Vagina (tissue), 2 donors: ENCODE measurements around the gene GPR158. TPM values are rescaled to one million over a fixed set of nuclear protein-coding genes. Genes with fewer than 3 reads are reported as not detected.

Experiments used
- DNase-seq, 2 donors: peaks; one replicate each; pipeline ENCODE4 v3.0.0-alpha.2; 2017; ENCODE audit errors: extremely low spot score in 2 of 2
- H3K27ac ChIP-seq: fragments of 200-600 bp; sonication (generic); one replicate; pipeline ENCODE4 v1.5.1; 2019
- H3K27me3 ChIP-seq: fragments of 200-600 bp; sonication (generic); one replicate; pipeline ENCODE4 v1.5.1; 2019
- H3K36me3 ChIP-seq, 2 donors: fragments of 200-600 bp; sonication (generic); one replicate each; pipeline ENCODE4 v1.5.1; 2017 to 2019
- H3K4me1 ChIP-seq: fragments of 200-600 bp; sonication (generic); one replicate; pipeline ENCODE4 v1.5.1; 2019
- H3K4me3 ChIP-seq, 2 donors: fragments of 200-600 bp; sonication (generic); 1 replicate in 1 of 2; 2 replicates in 1 of 2; pipeline ENCODE4 v1.5.1; 2016 to 2019
- H3K9me3 ChIP-seq: fragments of 200-600 bp; sonication (generic); one replicate; pipeline ENCODE4 v1.5.1; 2019
- POLR2A ChIP-seq, 2 donors: fragments of 450-650 bp; IDR thresholded peaks; one replicate each; pipeline ENCODE4 v1.6.1; 2017; ENCODE audit warnings: antibody characterized with exemption in 2 of 2, mild to moderate bottlenecking in 2 of 2, moderate library complexity in 2 of 2
- POLR2AphosphoS5 ChIP-seq, 2 donors: sonication (generic); formaldehyde crosslinking; IDR thresholded peaks; one replicate each; pipeline ENCODE4 v1.9.0; 2017; ENCODE audit warnings: antibody characterized with exemption in 2 of 2, mild to moderate bottlenecking in 2 of 2, low read depth in 1 of 2; ENCODE audit not compliant: insufficient read depth in 1 of 2
- intact Hi-C: fragments of 100-400 bp; cut with DNase I; formaldehyde crosslinking; loops from one replicate; pipeline ENCODE4 v1.15.1; 2023
- total RNA-seq: library from RNA; depleted of rRNA; stranded (reverse); fragments of >200 nt; gene quantifications from one replicate; pipeline ENCODE4 v1.2.3, GENCODE V29; 2016
- TF ChIP-seq, protein P1 (sequence below), 3 experiments: fragments of 450-650 bp in 2 of 3; fragments of 200-600 bp in 1 of 3; sonication (generic) in 1 of 3; IDR thresholded peaks; one replicate each; pipeline ENCODE4 v1.5.1; 2017 to 2019; ENCODE audit warnings: antibody characterized with exemption in 3 of 3, mild to moderate bottlenecking in 2 of 3, moderate library complexity in 2 of 3

GPR158 gene
- total RNA-seq, 1 donor from 2014 or later = 0.49 TPM

DNA sequence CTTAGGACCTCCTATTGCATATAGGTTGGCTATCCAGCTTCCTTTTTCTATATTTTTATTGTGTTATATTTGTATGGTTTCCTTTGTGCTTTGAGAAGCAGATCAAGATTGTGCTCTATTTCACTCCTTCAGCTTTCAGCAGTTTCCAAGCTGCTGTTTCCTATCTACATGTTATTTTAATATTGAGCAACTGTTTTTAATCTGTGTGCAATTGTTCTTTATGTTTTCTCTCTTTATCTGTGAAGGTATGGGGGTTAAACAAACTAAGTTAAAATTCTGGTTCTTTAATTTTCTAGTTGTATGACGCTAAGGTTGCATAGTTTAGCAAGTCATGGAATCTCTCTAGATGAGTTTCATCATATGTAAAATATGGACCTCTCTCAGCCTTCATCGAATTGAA lies 251.0 kb downstream of the GPR158 start:
- intact Hi-C loops = no loop called here

DNA sequence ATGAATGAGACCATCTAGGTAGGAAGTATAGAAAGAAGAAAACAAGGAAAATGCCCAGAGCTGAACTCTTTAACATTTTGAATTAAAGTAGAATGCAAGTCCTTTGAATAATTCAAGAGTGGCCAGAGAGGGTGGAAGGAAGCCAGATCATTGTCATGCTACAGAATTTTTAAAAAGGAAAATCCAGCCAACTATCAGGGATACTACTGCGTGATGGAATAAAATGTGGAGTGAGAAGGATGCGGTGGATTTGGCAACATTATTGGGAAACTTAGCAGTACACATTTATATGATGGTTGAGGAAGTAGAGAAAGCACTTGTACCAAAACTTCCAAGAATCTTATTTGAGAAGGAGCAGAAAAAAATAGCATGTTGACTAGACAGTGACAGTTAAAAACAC lies 261.6 kb downstream of the GPR158 start:
- no peak for DNase-seq
- Histone ChIP-seq H3K9me3 (no peaks in the 10 kb centered on the region), H3K27ac (no peak overlapping the region), H3K4me3 (no peak overlapping the region), H3K36me3 (no peaks in the 10 kb centered on the region), H3K4me1 (no peaks in the 10 kb centered on the region), H3K27me3 (no peaks in the 10 kb centered on the region)
- TF ChIP-seq POLR2AphosphoS5 (IDR thresholded peaks at IDR 0.05; ENCODE audit: insufficient read depth in 1 of 2, low read depth in 1 of 2) = no peak
- TF ChIP-seq, protein P1, sequence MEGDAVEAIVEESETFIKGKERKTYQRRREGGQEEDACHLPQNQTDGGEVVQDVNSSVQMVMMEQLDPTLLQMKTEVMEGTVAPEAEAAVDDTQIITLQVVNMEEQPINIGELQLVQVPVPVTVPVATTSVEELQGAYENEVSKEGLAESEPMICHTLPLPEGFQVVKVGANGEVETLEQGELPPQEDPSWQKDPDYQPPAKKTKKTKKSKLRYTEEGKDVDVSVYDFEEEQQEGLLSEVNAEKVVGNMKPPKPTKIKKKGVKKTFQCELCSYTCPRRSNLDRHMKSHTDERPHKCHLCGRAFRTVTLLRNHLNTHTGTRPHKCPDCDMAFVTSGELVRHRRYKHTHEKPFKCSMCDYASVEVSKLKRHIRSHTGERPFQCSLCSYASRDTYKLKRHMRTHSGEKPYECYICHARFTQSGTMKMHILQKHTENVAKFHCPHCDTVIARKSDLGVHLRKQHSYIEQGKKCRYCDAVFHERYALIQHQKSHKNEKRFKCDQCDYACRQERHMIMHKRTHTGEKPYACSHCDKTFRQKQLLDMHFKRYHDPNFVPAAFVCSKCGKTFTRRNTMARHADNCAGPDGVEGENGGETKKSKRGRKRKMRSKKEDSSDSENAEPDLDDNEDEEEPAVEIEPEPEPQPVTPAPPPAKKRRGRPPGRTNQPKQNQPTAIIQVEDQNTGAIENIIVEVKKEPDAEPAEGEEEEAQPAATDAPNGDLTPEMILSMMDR (IDR thresholded peaks at IDR 0.05) = no peak
- TF ChIP-seq POLR2A (IDR thresholded peaks at IDR 0.05) = no peak
- intact Hi-C loops = no loop called here

More for the DNA sequence above, 251.0 kb downstream of the GPR158 start:
- H3K27me3 ChIP-seq = no peaks in the 10 kb centered on the region
- DNase-seq = no peak
- H3K9me3 ChIP-seq = no peaks in the 10 kb centered on the region
- no peaks in the 10 kb centered on the region for H3K4me1 ChIP-seq
- no peak overlapping the region for H3K4me3 ChIP-seq
- TF ChIP-seq, protein P1 (IDR thresholded peaks at IDR 0.05) = no peak
- TF ChIP-seq POLR2AphosphoS5 (IDR thresholded peaks at IDR 0.05; ENCODE audit: insufficient read depth in 1 of 2, low read depth in 1 of 2) (no peak), POLR2A (IDR thresholded peaks at IDR 0.05) (no peak)
- no peak overlapping the region for H3K27ac ChIP-seq
- H3K36me3 ChIP-seq = no peaks in the 10 kb centered on the region

DNA sequence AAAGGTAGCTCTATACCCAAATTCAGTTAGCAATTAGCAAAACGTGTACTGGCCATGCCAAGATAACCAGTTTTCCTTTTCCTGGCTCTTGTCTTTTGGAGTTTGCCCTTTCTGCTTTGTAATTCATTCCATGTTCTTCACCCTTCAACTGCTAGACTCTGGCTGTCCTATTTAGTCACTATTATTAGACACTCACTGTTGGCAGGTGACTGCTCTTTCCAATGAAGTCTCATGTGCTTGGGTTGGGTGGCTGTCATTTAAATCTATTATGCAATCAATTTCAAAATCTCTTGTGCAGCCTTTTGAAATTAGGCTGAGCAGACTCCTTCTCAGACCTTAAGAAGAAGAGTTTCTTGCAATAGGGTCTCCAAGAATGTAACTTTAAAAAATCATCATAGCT lies 266.5 kb downstream of the GPR158 start:
- Histone ChIP-seq H3K4me3 (no peak overlapping the region), H3K27me3 (no peaks in the 10 kb centered on the region), H3K27ac (no peak overlapping the region), H3K36me3 (no peaks in the 10 kb centered on the region), H3K4me1 (no peaks in the 10 kb centered on the region), H3K9me3 (no peaks in the 10 kb centered on the region)
- no peak for DNase-seq
- intact Hi-C loops = no loop called here
- no peak for TF ChIP-seq POLR2AphosphoS5 (IDR thresholded peaks at IDR 0.05; ENCODE audit: insufficient read depth in 1 of 2, low read depth in 1 of 2)
- TF ChIP-seq, protein P1 (IDR thresholded peaks at IDR 0.05) = no peak
- no peak for TF ChIP-seq POLR2A (IDR thresholded peaks at IDR 0.05)

DNA sequence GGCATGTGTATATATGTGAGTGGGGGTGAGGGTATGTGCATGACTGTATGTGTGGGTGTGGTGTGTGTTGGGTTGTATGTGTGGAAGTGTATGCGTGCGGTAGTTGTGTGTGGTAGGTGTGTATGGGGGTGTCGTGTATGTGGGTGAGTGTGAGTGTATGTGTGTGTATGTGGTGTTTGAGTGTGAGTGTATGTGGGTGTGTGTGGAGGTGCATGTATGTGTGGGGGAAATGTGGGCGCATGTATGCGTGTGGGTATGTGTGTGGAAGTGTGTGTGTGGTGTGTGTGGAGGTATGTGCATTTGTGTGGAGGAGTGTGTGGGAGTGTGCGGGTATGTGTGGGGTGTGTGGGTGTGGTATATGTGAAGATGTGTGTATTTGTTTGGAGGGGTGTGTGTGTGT lies 269.5 kb downstream of the GPR158 start:
- no peak for DNase-seq
- Histone ChIP-seq H3K27me3 (no peaks in the 10 kb centered on the region), H3K27ac (no peak overlapping the region), H3K4me1 (no peaks in the 10 kb centered on the region), H3K4me3 (no peak overlapping the region), H3K9me3 (no peaks in the 10 kb centered on the region), H3K36me3 (no peaks in the 10 kb centered on the region)
- intact Hi-C loops = no loop called here
- TF ChIP-seq POLR2A (IDR thresholded peaks at IDR 0.05) (no peak), POLR2AphosphoS5 (IDR thresholded peaks at IDR 0.05; ENCODE audit: insufficient read depth in 1 of 2, low read depth in 1 of 2) (no peak)
- TF ChIP-seq, protein P1 (IDR thresholded peaks at IDR 0.05) = no peak

DNA sequence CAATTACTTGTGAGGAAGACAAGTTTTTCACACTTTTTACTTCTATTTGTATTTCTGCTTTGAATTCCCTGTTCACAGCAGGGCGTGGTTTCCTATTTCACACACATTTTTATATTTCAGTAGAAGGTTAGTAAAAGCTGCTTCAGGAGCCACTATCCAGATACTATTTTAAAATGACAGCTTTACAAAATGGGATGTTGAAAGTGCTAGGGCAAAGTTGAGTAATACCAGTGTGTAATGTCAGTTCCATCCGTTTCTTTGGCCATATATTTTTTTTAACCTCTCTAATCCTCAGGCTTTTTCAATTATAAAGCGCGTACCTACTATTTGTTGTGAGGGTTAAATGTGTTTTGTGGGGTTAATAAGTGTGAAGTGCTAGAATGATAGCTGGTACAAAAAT lies 276.6 kb downstream of the GPR158 start:
- no peaks in the 10 kb centered on the region for H3K9me3 ChIP-seq
- DNase-seq = no peak
- H3K27ac ChIP-seq = no peak overlapping the region
- H3K4me1 ChIP-seq = no peaks in the 10 kb centered on the region
- H3K36me3 ChIP-seq = no peaks in the 10 kb centered on the region
- no peaks in the 10 kb centered on the region for H3K27me3 ChIP-seq
- H3K4me3 ChIP-seq = no peak overlapping the region
- intact Hi-C loops = no loop called here
- TF ChIP-seq, protein P1 (IDR thresholded peaks at IDR 0.05) = no peak
- TF ChIP-seq POLR2AphosphoS5 (IDR thresholded peaks at IDR 0.05; ENCODE audit: insufficient read depth in 1 of 2, low read depth in 1 of 2) (no peak), POLR2A (IDR thresholded peaks at IDR 0.05) (no peak)
